IMR-90 (cell line): ENCODE data around the gene SRC. TPM values are rescaled to one million over a fixed set of nuclear protein-coding genes. Genes with fewer than 3 reads are reported as not detected.

ENCODE experiments used
- ATAC-seq: fragments of 200-7000 bp; cut with Tn5 transposase; 2 replicates; pipeline ENCODE4 v1.9.1; 2020; ENCODE audit warnings: low read depth, mild to moderate bottlenecking, moderate library complexity
- BruUV-seq: library from RNA; stranded (reverse); fragments of 400-500 nt; replicated peaks from 2 replicates; lab custom pipeline; 2021; lab: Mats Ljungman, UMichigan
- CTCF ChIA-PET: fragments of 300-600 bp; formaldehyde crosslinking; extraction: SDS; loops from one replicate; lab custom pipeline; 2021; ENCODE audit warnings: antibody characterized with exemption; lab: Yijun Ruan, JAX
- POLR2A ChIA-PET: fragments of 300-600 bp; sonication (Branson Sonifier 250); formaldehyde crosslinking; loops from one replicate; lab custom pipeline; 2022; ENCODE audit warnings: antibody characterized with exemption; ENCODE audit not compliant: unreplicated experiment; lab: Charles Lee
- DNase-seq: peaks from one replicate; pipeline ENCODE4 v3.0.0; 2013
- H2AFZ ChIP-seq: replicated peaks from 2 replicates; pipeline ENCODE3; 2013; ENCODE audit warnings: low read length, mild to moderate bottlenecking; ENCODE audit not compliant: poor library complexity
- H2AK5ac ChIP-seq: 2 replicates; pipeline ENCODE4 v1.6.1; 2013; ENCODE audit warnings: low read depth, low read length, inconsistent platforms
- H2AK9ac ChIP-seq: replicated peaks from 2 replicates; pipeline ENCODE3; 2013; ENCODE audit warnings: mild to moderate bottlenecking, low read depth, low read length, moderate library complexity; ENCODE audit not compliant: poor library complexity
- H2BK120ac ChIP-seq: 2 replicates; pipeline ENCODE4 v1.6.1; 2013; ENCODE audit warnings: low read depth, low read length, inconsistent platforms
- H2BK15ac ChIP-seq: 3 replicates; pipeline ENCODE4 v1.6.1; 2013; ENCODE audit warnings: low read depth, low read length, inconsistent platforms
- H2BK20ac ChIP-seq: 2 replicates; pipeline ENCODE4 v1.6.1; 2013; ENCODE audit warnings: low read depth, mild to moderate bottlenecking, inconsistent platforms, low read length, moderate library complexity
- H2BK5ac ChIP-seq: 2 replicates; pipeline ENCODE4 v1.6.1; 2013; ENCODE audit warnings: mild to moderate bottlenecking, low read depth, low read length, inconsistent platforms; ENCODE audit not compliant: poor library complexity, severe bottlenecking
- H3K14ac ChIP-seq: replicated peaks from 2 replicates; pipeline ENCODE4 v1.6.1; 2013; ENCODE audit warnings: low read depth, low read length, inconsistent platforms
- H3K18ac ChIP-seq: 2 replicates; pipeline ENCODE4 v1.6.1; 2013; ENCODE audit warnings: low read depth, low read length, control low read depth
- H3K23ac ChIP-seq: 2 replicates; pipeline ENCODE4 v1.6.1; 2013; ENCODE audit warnings: low read depth, low read length, inconsistent platforms
- H3K27ac ChIP-seq: 2 replicates; pipeline ENCODE4 v1.5.1; 2013; ENCODE audit warnings: mild to moderate bottlenecking, control low read depth, low read length; ENCODE audit not compliant: insufficient read depth
- H3K27me3 ChIP-seq: 2 replicates; pipeline ENCODE4 v1.6.1; 2013; ENCODE audit warnings: low read length; ENCODE audit not compliant: control insufficient read depth, insufficient read depth
- H3K36me3 ChIP-seq: 2 replicates; pipeline ENCODE4 v1.6.1; 2013; ENCODE audit warnings: low read length, mixed read lengths; ENCODE audit not compliant: control insufficient read depth, insufficient read depth
- H3K4ac ChIP-seq: 2 replicates; pipeline ENCODE4 v1.6.1; 2013; ENCODE audit warnings: low read depth, low read length, inconsistent platforms
- H3K4me1 ChIP-seq: 2 replicates; pipeline ENCODE4 v1.6.1; 2013; ENCODE audit warnings: low read length, mixed read lengths; ENCODE audit not compliant: control insufficient read depth, insufficient read depth
- H3K4me2 ChIP-seq: 2 replicates; pipeline ENCODE4 v1.6.1; 2013; ENCODE audit warnings: low read depth, mild to moderate bottlenecking, control low read depth, low read length, moderate library complexity
- H3K4me3 ChIP-seq: 2 replicates; pipeline ENCODE4 v1.5.1; 2013; ENCODE audit warnings: low read depth, mild to moderate bottlenecking, control low read depth, low read length, moderate library complexity; ENCODE audit not compliant: insufficient read depth
- H3K56ac ChIP-seq: 2 replicates; pipeline ENCODE4 v1.6.1; 2013; ENCODE audit warnings: low read length, inconsistent platforms; ENCODE audit not compliant: insufficient read depth; ENCODE audit errors: extremely low read depth
- H3K79me1 ChIP-seq, 2 experiments: 2 replicates each; pipeline ENCODE4 v1.6.1; 2013; ENCODE audit warnings: low read length in 2 of 2, inconsistent platforms in 1 of 2, low read depth in 1 of 2
- H3K9ac ChIP-seq: 2 replicates; pipeline ENCODE4 v1.6.1; 2013; ENCODE audit warnings: low read depth, low read length, control low read depth
- H3K9me1 ChIP-seq: 2 replicates; pipeline ENCODE4 v1.6.1; 2013; ENCODE audit warnings: low read length, inconsistent platforms; ENCODE audit not compliant: insufficient read depth
- H3K9me3 ChIP-seq: 2 replicates; pipeline ENCODE4 v1.6.1; 2013; ENCODE audit warnings: low read length; ENCODE audit not compliant: control insufficient read depth, insufficient read depth
- H4K20me1 ChIP-seq: 2 replicates; pipeline ENCODE4 v1.6.1; 2013; ENCODE audit warnings: low read length, inconsistent platforms; ENCODE audit not compliant: insufficient read depth
- H4K5ac ChIP-seq: 2 replicates; pipeline ENCODE4 v1.6.1; 2013; ENCODE audit warnings: mild to moderate bottlenecking, low read depth, low read length, control low read depth
- H4K8ac ChIP-seq, 2 experiments: 2 replicates each; pipeline ENCODE4 v1.6.1; 2013; ENCODE audit warnings: low read depth in 2 of 2, low read length in 2 of 2, control low read depth in 1 of 2, inconsistent platforms in 1 of 2
- H4K91ac ChIP-seq: 2 replicates; pipeline ENCODE4 v1.6.1; 2013; ENCODE audit warnings: low read depth, low read length, inconsistent platforms; ENCODE audit not compliant: insufficient read depth
- BHLHE40 ChIP-seq: fragments of 150-350 bp; IDR thresholded peaks from 2 replicates; pipeline ENCODE4 v1.6.1; 2016; ENCODE audit warnings: mild to moderate bottlenecking, low read depth, low read length
- CEBPB ChIP-seq: IDR thresholded peaks from 2 replicates; pipeline ENCODE4 v1.6.1; 2012; ENCODE audit warnings: low read depth, low read length, improper control_type of control experiment
- CHD1 ChIP-seq: IDR thresholded peaks from 2 replicates; pipeline ENCODE4 v1.6.1; 2012; ENCODE audit warnings: low read depth, low read length, improper control_type of control experiment
- ELK1 ChIP-seq: fragments of 150-350 bp; IDR thresholded peaks from 2 replicates; pipeline ENCODE4 v1.6.1; 2016; ENCODE audit warnings: low read depth, mild to moderate bottlenecking, low read length, moderate library complexity, borderline replicate concordance
- FOS ChIP-seq: fragments of 150-350 bp; IDR thresholded peaks from 2 replicates; pipeline ENCODE4 v1.6.1; 2016; ENCODE audit warnings: low read depth, low read length
- MAFK ChIP-seq: IDR thresholded peaks from 2 replicates; pipeline ENCODE4 v1.6.1; 2012; ENCODE audit warnings: low read depth, low read length, improper control_type of control experiment
- MAZ ChIP-seq: IDR thresholded peaks from 2 replicates; pipeline ENCODE4 v1.6.1; 2012; ENCODE audit warnings: low read depth, mild to moderate bottlenecking, low read length, improper control_type of control experiment, moderate library complexity, borderline replicate concordance
- MXI1 ChIP-seq: IDR thresholded peaks from 2 replicates; pipeline ENCODE4 v1.6.1; 2012; ENCODE audit warnings: low read depth, mild to moderate bottlenecking, low read length, moderate library complexity, borderline replicate concordance
- POLR2A ChIP-seq: IDR thresholded peaks from 2 replicates; pipeline ENCODE4 v1.6.1; 2012; ENCODE audit warnings: mild to moderate bottlenecking, low read depth, low read length
- RAD21 ChIP-seq: IDR thresholded peaks from 2 replicates; pipeline ENCODE4 v1.6.1; 2012; ENCODE audit warnings: low read length, improper control_type of control experiment
- RCOR1 ChIP-seq: IDR thresholded peaks from 2 replicates; pipeline ENCODE4 v1.6.1; 2012; ENCODE audit warnings: mild to moderate bottlenecking, low read length, improper control_type of control experiment; ENCODE audit not compliant: insufficient replicate concordance
- RFX5 ChIP-seq: IDR thresholded peaks from 2 replicates; pipeline ENCODE4 v1.8.0; 2012; ENCODE audit warnings: low read depth, mild to moderate bottlenecking, low read length, moderate library complexity
- SMC3 ChIP-seq: fragments of 150-350 bp; IDR thresholded peaks from 2 replicates; pipeline ENCODE4 v1.6.1; 2016; ENCODE audit warnings: low read depth, mild to moderate bottlenecking, antibody characterized with exemption, low read length, moderate library complexity
- USF2 ChIP-seq: fragments of 150-350 bp; IDR thresholded peaks from 2 replicates; pipeline ENCODE4 v1.6.1; 2017; ENCODE audit warnings: mild to moderate bottlenecking, antibody characterized with exemption, low read length, low read depth
- WGBS, 2 experiments: methylation state at CpG; one replicate each; pipeline versions ENCODE4 v1.1.5 to v1.1.7; 2013; ENCODE audit warnings: missing lambda C conversion rate in 2 of 2; ENCODE audit not compliant: insufficient read length in 1 of 2; ENCODE audit errors: extremely low coverage in 2 of 2; 5-methylcytosine and 5-hydroxymethylcytosine counted together
- dilution Hi-C: fragments of 300-500 bp; cut with HindIII; formaldehyde crosslinking; loops from one replicate; pipeline ENCODE4 v1.14.3; 2018; ENCODE audit warnings: low sequenced_read_pairs; ENCODE audit not compliant: unreplicated experiment
- in situ Hi-C: fragments of 300-500 bp; cut with MboI; formaldehyde crosslinking; loops from 3 replicates; pipeline ENCODE4 v1.14.3; 2019; ENCODE audit warnings: low sequenced_read_pairs, inconsistent platforms, mixed read lengths
- intact Hi-C: fragments of 100-400 bp; cut with micrococcal nuclease; formaldehyde crosslinking; loops from 2 replicates; pipeline ENCODE4 v1.10.0; 2022
- polyA plus RNA-seq, 3 experiments: library from polyadenylated mRNA; depleted of rRNA; stranded (reverse); fragments of >200 nt; gene quantifications; 2 replicates each; pipeline ENCODE4 v1.2.3, GENCODE V29; 2012; ENCODE audit warnings: low replicate concordance in 1 of 3
- total RNA-seq: library from RNA; depleted of rRNA; stranded (reverse); fragments of >200 nt; gene quantifications from 2 replicates; pipeline ENCODE4 v1.2.3, GENCODE V29; 2012
- TF ChIP-seq, protein P1 (sequence below): conservative IDR thresholded peaks from 2 replicates; pipeline ENCODE4 v1.5.1; 2012; ENCODE audit warnings: mild to moderate bottlenecking, low read depth, low read length, improper control_type of control experiment

SRC gene
- total and polyA plus RNA-seq, 2 of the 4 experiments (the other 2 are of a cell fraction), result 7.0 to 24.2 TPM

DNA sequence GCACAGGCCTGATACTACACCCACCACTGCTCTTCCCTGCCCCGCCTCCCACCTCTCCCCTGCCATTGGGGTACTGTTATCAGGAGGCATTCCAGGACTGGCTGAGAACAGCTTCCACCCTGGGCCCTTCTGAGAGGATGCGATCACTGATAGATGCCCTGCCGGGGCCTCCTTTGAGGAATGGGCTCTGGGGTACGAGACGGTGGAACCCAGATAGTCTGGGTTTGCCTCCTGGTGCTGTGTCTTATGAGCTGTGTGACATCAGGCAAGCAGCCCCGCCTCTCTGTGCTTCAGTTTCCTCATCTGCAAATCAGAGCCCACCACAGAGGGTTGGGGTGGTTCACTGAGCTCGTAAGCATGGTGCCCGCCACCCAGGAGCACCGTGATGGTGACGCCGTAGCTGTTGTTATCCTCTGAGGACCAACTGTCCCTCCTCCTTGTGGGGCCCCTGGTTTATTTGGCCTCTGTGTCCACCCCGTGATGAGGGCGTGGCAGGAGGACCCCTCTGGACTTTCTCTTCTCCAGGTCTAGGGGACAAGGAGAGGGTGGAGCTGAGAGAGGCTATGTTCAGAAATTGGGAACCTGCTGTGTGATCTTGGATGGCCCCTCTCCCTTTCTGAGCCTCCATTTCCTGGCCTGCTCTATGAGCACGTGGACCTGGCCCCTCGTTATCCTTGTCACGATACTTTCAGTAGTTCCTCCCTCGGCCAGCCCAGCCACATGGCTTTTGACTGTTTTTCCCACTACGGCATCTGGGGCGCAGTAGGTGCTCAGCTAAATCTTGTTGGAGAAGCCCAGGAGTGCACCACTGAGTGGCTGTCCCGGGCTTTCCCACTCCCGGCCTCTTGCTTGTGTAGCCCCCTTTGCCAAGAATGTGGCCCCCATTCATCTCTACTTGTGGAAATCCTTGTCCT lies 18.3 kb downstream of the SRC start:
- intact Hi-C loops, result no loop called here
- no TSS peak for BruUV-seq
- Histone ChIP-seq H4K8ac (no peak overlapping the region), H2BK5ac (no peak overlapping the region), H3K23ac (no peak overlapping the region), H3K4me2 (no peak overlapping the region), H3K4me3 (no peak overlapping the region), H3K14ac (no peak overlapping the region), H3K9me1 (peaks cover 4% of the 10 kb centered on the region; the same call in 1 of the 2 replicates), H2BK120ac (no peak overlapping the region), H2AK5ac (no peak overlapping the region), H3K27ac (no peak overlapping the region), H2BK15ac (no peak overlapping the region), H3K56ac (no peak overlapping the region), H2AK9ac (peak overlapping the region; percentile 8), H3K4me1 (no peaks in the 10 kb centered on the region), H3K79me1 (peaks cover 18 to 66% of the 10 kb centered on the region in 2 experiments), H3K9me3 (no peaks in the 10 kb centered on the region), H3K36me3 (peaks cover 22% of the 10 kb centered on the region), H3K18ac (no peak overlapping the region), H4K20me1 (peaks cover 53% of the 10 kb centered on the region), H3K9ac (no peak overlapping the region), H3K27me3 (no peaks in the 10 kb centered on the region), H3K4ac (no peak overlapping the region), H2AFZ (no peak overlapping the region), H4K5ac (no peak overlapping the region), H2BK20ac (no peak overlapping the region), H4K91ac (no peak overlapping the region)
- 94% methylated on average over 4 of the region's 21 CpGs; no CpG with 5 or more reads in 1 of the 2 experiments for WGBS, 2 experiments
- DNase-seq, result no peak
- in situ Hi-C loops, result no loop called here
- ATAC-seq, result no peak
- ChIA-PET POLR2A (no interaction called here), CTCF (no interaction called here)
- dilution Hi-C loops, result no loop called here
- TF ChIP-seq USF2 (no peak), MAFK (no peak), FOS (no peak), RFX5 (no peak), BHLHE40 (no peak), MXI1 (no peak), POLR2A (no peak), SMC3 (no peak), CEBPB (no peak), RAD21 (no peak), ELK1 (no peak), CHD1 (no peak), MAZ (no peak), RCOR1 (no peak)
- TF ChIP-seq, protein P1, sequence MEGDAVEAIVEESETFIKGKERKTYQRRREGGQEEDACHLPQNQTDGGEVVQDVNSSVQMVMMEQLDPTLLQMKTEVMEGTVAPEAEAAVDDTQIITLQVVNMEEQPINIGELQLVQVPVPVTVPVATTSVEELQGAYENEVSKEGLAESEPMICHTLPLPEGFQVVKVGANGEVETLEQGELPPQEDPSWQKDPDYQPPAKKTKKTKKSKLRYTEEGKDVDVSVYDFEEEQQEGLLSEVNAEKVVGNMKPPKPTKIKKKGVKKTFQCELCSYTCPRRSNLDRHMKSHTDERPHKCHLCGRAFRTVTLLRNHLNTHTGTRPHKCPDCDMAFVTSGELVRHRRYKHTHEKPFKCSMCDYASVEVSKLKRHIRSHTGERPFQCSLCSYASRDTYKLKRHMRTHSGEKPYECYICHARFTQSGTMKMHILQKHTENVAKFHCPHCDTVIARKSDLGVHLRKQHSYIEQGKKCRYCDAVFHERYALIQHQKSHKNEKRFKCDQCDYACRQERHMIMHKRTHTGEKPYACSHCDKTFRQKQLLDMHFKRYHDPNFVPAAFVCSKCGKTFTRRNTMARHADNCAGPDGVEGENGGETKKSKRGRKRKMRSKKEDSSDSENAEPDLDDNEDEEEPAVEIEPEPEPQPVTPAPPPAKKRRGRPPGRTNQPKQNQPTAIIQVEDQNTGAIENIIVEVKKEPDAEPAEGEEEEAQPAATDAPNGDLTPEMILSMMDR, result no peak
